AG09319 (cell line): Measurements from ENCODE around the gene SLC4A9.

ENCODE experiments used
- DNase-seq: peaks from one replicate; pipeline ENCODE4 v3.0.0-alpha.2; 2010; ENCODE audit warnings: low read depth; ENCODE audit errors: extremely low read depth
- CTCF ChIP-seq: IDR thresholded peaks from 2 replicates; pipeline ENCODE4 v1.5.1; 2011; ENCODE audit warnings: low read depth, mild to moderate bottlenecking, inconsistent platforms, low read length, moderate library complexity

Gene SLC4A9

GRCh38 chr5:140401362-140402257 lies 41.6 kb downstream of the SLC4A9 start, which contains the start of gene ANKHD1:
Gene ANKHD1 (plus strand): TSS chr5:140401833. CDS start chr5:140401968, 135 bp downstream.
- DNase-seq: peak; percentile 100
- no peak; the same call in 1 of the 2 replicates for TF ChIP-seq CTCF

DNA sequence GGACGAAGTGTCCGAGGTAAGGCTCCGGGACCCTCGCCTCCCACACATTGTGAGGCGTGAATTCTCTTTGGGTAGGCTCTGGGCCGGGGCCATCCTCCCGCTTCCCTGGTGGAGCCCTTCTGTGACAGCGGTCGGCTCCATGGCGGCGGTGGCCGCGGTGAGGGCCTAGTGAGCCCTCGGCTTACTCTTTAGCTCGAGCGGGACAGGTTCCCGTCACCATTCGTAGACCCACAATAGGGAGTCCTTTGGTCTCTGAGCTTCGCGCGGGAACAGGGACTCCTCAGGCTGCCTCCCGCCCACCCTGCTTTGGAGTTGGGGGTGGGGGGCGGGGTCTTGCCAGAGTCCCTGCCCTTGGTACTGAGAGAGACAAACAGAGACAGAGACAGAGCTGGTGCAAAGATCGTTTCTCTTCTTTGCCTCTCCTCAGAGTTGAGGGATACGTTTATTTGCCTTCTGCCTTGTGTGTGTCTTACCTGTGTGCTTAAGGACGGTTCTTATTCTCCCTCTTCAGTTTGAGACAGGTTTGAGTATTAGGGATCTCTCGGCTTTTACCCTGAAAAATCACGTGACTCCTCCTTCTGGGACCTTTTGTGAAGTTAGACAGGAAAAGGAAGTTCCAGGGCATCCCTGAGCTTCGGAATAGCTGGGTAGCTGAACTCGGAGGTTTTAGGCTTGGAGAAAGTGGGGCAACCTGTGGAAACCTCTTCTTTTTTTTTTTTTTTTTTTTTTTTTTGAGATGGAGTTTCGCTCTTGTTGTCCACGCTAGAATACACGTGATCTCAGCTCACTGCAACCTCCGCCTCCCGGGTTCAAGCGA lies 42.5 kb downstream of the SLC4A9 start:
- DNase-seq: no peak
- no peak for TF ChIP-seq CTCF

GRCh38 chr5:140403613-140404012 lies 43.6 kb downstream of the SLC4A9 start:
- no peak for DNase-seq
- TF ChIP-seq CTCF: no peak

- TF ChIP-seq CTCF: no peak
- DNase-seq: no peak
These were observed 48.8 kb downstream of the SLC4A9 start for GRCh38 chr5:140408750-140409241.

DNA sequence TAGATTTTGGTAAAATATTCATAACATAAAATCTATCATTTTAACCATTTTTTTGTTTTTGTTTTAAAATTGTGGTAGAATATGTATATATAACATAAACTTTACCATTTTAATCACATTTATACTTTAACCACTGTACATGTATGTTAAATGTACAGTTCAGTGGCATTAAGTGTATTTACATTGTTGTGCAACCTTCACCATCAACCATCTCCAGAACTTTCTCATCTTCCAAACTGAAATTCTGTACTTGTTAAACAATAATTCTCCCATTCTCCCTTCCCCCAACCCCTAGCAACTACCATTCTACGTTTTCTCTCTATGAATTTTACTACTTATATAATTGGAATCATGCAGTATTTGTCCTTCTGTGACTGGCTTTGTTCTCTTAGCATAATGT lies 53.2 kb downstream of the SLC4A9 start:
- no peak for TF ChIP-seq CTCF
- no peak for DNase-seq

DNA sequence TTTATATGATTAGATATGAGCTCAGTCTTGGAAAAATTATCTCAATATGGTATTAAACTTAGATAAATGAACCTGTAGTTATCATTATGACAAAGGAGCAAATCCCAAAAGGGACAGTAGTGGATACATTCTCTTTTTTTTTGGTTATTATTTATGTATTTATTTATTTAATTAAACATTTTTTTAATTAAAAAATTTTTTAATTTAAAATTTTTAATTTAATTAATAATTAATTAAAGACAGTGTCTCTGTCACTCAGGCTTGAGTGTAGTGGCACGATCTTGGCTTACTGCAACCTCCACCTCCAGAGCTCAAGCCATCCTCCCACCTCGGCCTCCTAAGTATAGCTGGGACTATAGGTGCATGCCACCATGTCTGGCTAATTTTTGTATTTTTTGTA lies 57.2 kb downstream of the SLC4A9 start:
- DNase-seq: no peak
- TF ChIP-seq CTCF: no peak
